Measurements from ENCODE around the gene ADH5.
"Not testable (repeated sequence)": the region's sequence is repeated elsewhere in the genome, so short reads cannot be mapped to it uniquely, and the experiment has no call there.

ADH5 gene

GRCh38 chr4:99082192-99082591 lies 6.4 kb downstream of the ADH5 start:
- DNase-seq, result no peak

- not testable (repeated sequence) for DNase-seq
Measured at GRCh38 chr4:99080869-99081268, 7.7 kb downstream of the ADH5 start.

- DNase-seq, result no peak
Measured at GRCh38 chr4:99079625-99080295, 8.8 kb downstream of the ADH5 start.

GRCh38 chr4:99078931-99079624 lies 9.5 kb downstream of the ADH5 start:
- DNase-seq, result no peak

GRCh38 chr4:99078336-99078735 lies 10.3 kb downstream of the ADH5 start:
- DNase-seq, result no peak

- no peak for DNase-seq
Measured at GRCh38 chr4:99077177-99077576, 11.4 kb downstream of the ADH5 start.

GRCh38 chr4:99076292-99076976 lies 12.2 kb downstream of the ADH5 start:
- no peak for DNase-seq

GRCh38 chr4:99074816-99075215 lies 13.8 kb downstream of the ADH5 start:
- DNase-seq, result no peak

- no peak for DNase-seq
Measured at GRCh38 chr4:99071159-99071558, 17.4 kb downstream of the ADH5 start.

- no peak for DNase-seq
Measured at GRCh38 chr4:99067617-99068016, 21.0 kb downstream of the ADH5 start.

GRCh38 chr4:99065521-99065920 lies 23.1 kb downstream of the ADH5 start:
- not testable (repeated sequence) for DNase-seq

- DNase-seq, result no peak
Measured at GRCh38 chr4:99062120-99062519, 26.5 kb downstream of the ADH5 start.

GRCh38 chr4:99061048-99061700 lies 27.4 kb downstream of the ADH5 start:
- no peak for DNase-seq

- no peak for DNase-seq
Measured at GRCh38 chr4:99059550-99059949, 29.0 kb downstream of the ADH5 start.

- DNase-seq, result no peak
Measured at GRCh38 chr4:99058228-99058627, 30.4 kb downstream of the ADH5 start.

GRCh38 chr4:99054428-99054994 lies 34.1 kb downstream of the ADH5 start:
- no peak for DNase-seq

- DNase-seq, result no peak
Measured at GRCh38 chr4:99052902-99053301, 35.7 kb downstream of the ADH5 start.

GRCh38 chr4:99047710-99048109 lies 40.9 kb downstream of the ADH5 start:
- DNase-seq, result no peak

- no peak for DNase-seq
Measured at GRCh38 chr4:99043346-99043745, 45.2 kb downstream of the ADH5 start.

GRCh38 chr4:99038213-99038612 lies 50.4 kb downstream of the ADH5 start:
- DNase-seq, result no peak

- DNase-seq, result no peak
Measured at GRCh38 chr4:99033956-99034355, 54.6 kb downstream of the ADH5 start.

- DNase-seq, result no peak
Measured at GRCh38 chr4:99029852-99030251, 58.7 kb downstream of the ADH5 start.

- no peak for DNase-seq
Measured at GRCh38 chr4:99029018-99029735, 59.4 kb downstream of the ADH5 start.
